GM21515 (cell line): Measurements from ENCODE around the gene KLHL36.
"Not testable (repeated sequence)": the region's sequence is repeated elsewhere in the genome, so short reads cannot be mapped to it uniquely, and the experiment has no call there.

Source experiments
- ATAC-seq: cut with Tn5 transposase; IDR thresholded peaks from one replicate; pipeline ENCODE4 v1.9.1; 2021; ENCODE audit not compliant: unreplicated experiment

The KLHL36 gene

GRCh38 chr16:84690088-84690819 lies 41.9 kb downstream of the KLHL36 start:
- no peak for ATAC-seq

DNA sequence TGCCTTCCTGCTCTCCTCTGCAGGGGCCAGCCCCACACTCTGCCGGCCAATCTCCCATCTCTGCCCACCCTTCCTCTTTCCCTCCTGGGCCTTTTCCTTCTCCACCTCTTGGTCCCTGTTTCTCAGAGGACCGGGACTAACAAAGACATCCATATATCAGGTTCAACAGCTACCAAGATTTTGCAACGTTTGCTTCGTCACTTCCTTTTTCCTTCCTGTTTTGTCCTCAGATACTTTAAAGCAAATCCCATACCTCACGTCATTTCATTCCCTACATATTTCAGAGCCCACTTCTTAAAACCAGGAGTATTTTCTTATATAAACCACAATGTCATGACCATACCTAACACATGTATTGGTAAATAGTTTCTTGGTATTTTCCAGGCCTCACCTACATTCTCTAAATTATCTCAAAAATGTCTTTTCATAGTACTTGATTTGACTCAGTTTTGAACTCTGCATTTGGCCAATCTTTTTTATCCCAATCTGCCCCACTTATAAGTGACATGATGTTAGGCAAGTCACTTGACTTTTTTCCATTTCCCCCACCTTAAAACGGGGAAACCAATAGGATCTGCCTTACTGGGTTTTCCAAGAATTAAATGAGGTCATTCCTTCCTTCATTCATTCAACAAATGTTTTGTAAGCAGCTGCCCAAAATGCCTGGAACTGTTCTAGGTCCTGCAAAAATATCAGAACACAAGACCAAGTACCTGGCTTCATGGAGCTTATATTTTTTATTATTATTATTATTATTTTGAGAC lies 44.3 kb downstream of the KLHL36 start:
- ATAC-seq: no peak

- ATAC-seq: not testable (repeated sequence)
These were observed 45.6 kb downstream of the KLHL36 start for GRCh38 chr16:84693869-84694268.

- ATAC-seq: no peak
These were observed 46.7 kb downstream of the KLHL36 start for GRCh38 chr16:84694980-84695379.

GRCh38 chr16:84699147-84699711 lies 50.9 kb downstream of the KLHL36 start:
- no peak for ATAC-seq

GRCh38 chr16:84699712-84700445 lies 51.6 kb downstream of the KLHL36 start, which contains the start of gene USP10:
Gene USP10 (plus strand): TSS chr16:84700000. CDS start chr16:84700091, 91 bp downstream.
- peak; percentile 78 for ATAC-seq

GRCh38 chr16:84700446-84701300 lies 52.4 kb downstream of the KLHL36 start:
- peak; percentile 41 for ATAC-seq

DNA sequence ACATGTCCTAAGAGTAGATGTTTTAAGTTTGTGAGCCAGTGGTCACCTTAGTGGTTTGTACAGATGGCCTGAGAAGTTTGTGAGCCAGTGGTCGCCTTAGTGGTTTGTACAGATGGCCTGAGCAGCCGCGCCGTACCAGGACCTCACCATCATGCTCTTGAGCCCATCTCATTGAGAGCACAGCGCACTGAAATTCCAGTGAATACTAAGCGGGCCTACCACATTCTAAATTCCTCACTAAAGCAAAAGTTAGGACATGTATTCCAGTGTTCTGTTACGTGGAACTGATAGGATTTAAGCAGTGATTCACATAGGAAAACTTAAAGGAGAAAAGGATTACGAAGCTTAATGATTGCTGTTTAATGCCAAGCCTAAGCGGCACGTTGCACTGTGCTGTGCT lies 55.4 kb downstream of the KLHL36 start:
- ATAC-seq: no peak

- ATAC-seq: no peak
These were observed 55.9 kb downstream of the KLHL36 start for GRCh38 chr16:84704253-84704652.

DNA sequence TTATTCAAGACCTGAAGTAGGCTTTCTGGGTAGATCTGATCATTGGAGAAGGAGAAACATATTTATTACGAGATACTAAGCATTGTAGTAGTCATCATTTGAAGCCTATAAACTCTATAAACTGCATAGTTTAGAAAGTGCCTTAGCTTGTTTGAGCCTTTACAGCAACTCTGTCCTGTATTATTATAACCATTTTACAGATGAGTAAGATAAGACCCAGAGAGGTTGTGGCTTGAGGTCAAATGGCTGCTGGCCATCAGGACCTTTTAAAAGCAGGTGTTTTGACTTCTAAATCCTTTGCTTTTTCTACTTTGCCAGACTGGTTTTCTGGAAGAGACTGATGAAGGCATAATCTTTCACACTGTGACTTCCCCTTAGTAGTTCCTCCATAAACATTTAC lies 58.5 kb downstream of the KLHL36 start:
- no peak for ATAC-seq

DNA sequence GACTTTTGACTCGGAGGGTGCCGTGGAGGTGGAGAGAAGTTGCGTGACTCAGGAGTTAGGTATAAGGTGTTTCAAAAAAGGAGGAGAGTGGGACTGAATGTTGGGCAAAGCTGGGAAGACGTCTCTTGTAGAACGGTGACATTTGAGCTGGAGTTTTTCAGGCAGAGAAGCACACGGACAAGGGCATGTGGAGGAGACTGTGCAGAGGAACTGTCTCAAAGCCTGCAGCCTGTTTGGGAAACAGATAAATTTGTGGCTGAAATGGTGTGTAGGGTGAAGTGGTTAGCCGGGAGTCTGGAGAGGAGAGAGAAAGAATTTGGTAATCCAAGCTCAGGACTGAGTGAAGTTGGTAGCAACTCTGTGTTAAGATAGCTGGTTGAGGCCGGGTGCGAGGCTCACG lies 61.3 kb downstream of the KLHL36 start:
- no peak for ATAC-seq

- no peak for ATAC-seq
These were observed 62.4 kb downstream of the KLHL36 start for GRCh38 chr16:84710686-84711085.
